ENCODE measurements around the gene MCM8.

DNA sequence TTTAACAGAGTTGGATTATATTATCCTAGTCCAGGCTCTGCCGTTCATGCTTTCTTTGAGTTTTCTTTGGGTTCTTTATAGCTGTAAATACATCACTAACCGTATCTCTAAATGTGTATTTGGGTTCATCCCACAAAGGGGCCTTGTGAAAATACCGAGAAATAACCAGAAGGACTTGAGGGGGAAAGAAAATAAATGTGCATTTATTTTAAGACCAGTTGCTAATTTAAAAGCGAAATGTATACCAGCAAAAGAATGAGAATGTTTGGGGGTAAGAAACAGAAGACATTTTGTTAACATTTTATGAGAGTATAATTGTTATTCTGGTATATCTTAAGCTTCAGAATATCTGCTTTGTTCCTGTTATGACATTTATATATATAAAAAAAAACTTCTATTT, 64.5 kb downstream of the MCM8 start:
- no peak for TF ChIP-seq ZFX (IDR thresholded peaks at IDR 0.05; ENCODE audit: borderline replicate concordance)
- TF ChIP-seq, protein P1, sequence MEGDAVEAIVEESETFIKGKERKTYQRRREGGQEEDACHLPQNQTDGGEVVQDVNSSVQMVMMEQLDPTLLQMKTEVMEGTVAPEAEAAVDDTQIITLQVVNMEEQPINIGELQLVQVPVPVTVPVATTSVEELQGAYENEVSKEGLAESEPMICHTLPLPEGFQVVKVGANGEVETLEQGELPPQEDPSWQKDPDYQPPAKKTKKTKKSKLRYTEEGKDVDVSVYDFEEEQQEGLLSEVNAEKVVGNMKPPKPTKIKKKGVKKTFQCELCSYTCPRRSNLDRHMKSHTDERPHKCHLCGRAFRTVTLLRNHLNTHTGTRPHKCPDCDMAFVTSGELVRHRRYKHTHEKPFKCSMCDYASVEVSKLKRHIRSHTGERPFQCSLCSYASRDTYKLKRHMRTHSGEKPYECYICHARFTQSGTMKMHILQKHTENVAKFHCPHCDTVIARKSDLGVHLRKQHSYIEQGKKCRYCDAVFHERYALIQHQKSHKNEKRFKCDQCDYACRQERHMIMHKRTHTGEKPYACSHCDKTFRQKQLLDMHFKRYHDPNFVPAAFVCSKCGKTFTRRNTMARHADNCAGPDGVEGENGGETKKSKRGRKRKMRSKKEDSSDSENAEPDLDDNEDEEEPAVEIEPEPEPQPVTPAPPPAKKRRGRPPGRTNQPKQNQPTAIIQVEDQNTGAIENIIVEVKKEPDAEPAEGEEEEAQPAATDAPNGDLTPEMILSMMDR (IDR thresholded peaks at IDR 0.05): no peak
